ENCODE data around the gene TXLNG. TPM values are rescaled to one million over a fixed set of nuclear protein-coding genes. Genes with fewer than 3 reads are reported as not detected.
A peak's percentile ranks its signal among the peaks of the same experiment; 100 is the strongest.

TXLNG gene
- total and polyA plus RNA-seq, 2 of the 13 experiments (the other 11 are each of a cell fraction or from before 2014, with no cell fraction given): 13.1 to 15.5 TPM

- no peaks in the 10 kb centered on the region for H3K9me3 ChIP-seq (ENCODE audit: low read length)
- peak overlapping the region; percentile 100 for H3K27ac ChIP-seq (ENCODE audit: extremely low read length, insufficient read depth, low read length)
- TF ChIP-seq ZMYM4 (CRISPR knock-in tag; IDR thresholded peaks at IDR 0.05) (peak; percentile 30; the same call in 1 of the 2 replicates), ZFX (CRISPR knock-in tag; IDR thresholded peaks at IDR 0.05; ENCODE audit: low read depth) (0 out of 2 replicates have a peak, but pooled peaks have one; percentile 17), NFYB (CRISPR knock-in tag; IDR thresholded peaks at IDR 0.05) (peak; percentile 76), ZBTB26 (CRISPR knock-in tag; IDR thresholded peaks at IDR 0.05; ENCODE audit: borderline replicate concordance) (no peak), ZNF460 (CRISPR knock-in tag; IDR thresholded peaks at IDR 0.05; ENCODE audit: borderline replicate concordance) (peak; percentile 46; the same call in 1 of the 2 replicates), HMGXB3 (CRISPR knock-in tag; IDR thresholded peaks at IDR 0.05; ENCODE audit: borderline replicate concordance) (peak; percentile 98), ZBTB38 (CRISPR knock-in tag; IDR thresholded peaks at IDR 0.05) (0 out of 2 replicates have a peak, but pooled peaks have one; percentile 43), FOXK1 (CRISPR knock-in tag; IDR thresholded peaks at IDR 0.05; ENCODE audit: borderline replicate concordance, low read depth) (no peak), NFYC (CRISPR knock-in tag; IDR thresholded peaks at IDR 0.05) (peak; percentile 81), ZBTB33 (CRISPR knock-in tag; IDR thresholded peaks at IDR 0.05) (peak; percentile 88), KAT8 (CRISPR knock-in tag; IDR thresholded peaks at IDR 0.05) (no peak)
- H3K4me1 ChIP-seq (ENCODE audit: insufficient read depth, low read length): 0 out of 2 replicates have a peak, but pooled peaks cover 12% of the 10 kb centered on the region
- no peaks in the 10 kb centered on the region for H3K36me3 ChIP-seq (replicated peaks in 1 of 2; ENCODE audit: control insufficient read depth in 1 of 2, insufficient read depth in 2 of 2, low read length in 2 of 2)
- in situ Hi-C loops (cut with HindIII; ENCODE audit: extremely low pct_ligation_motif_present, low pct_unique_long_range_greater_than_20kb) (no loop called here), intact Hi-C loops (cut with micrococcal nuclease; ENCODE audit: unreplicated experiment) (no loop called here)
- ATAC-seq (peak; percentile 66), DNase-seq (ENCODE audit: low spot score) (peak; percentile 70), FAIRE-seq (no peak)
- no peak overlapping the region for H2AFZ ChIP-seq (ENCODE audit: low read length)
- H3K27me3 ChIP-seq (ENCODE audit: control insufficient read depth in 1 of 2, insufficient read depth in 2 of 2, low read length in 2 of 2): no peaks in the 10 kb centered on the region
- peak overlapping the region; percentile 94 for H3K9ac ChIP-seq (ENCODE audit: insufficient read depth, low read depth, low read length)
- 85% methylated on average over 6 of the region's 6 CpGs for WGBS (ENCODE audit: low lambda C conversion rate)
- H3K79me2 ChIP-seq (ENCODE audit: insufficient read depth, low read length): no peaks in the 10 kb centered on the region
- CTCF ChIA-PET (ENCODE audit: low intra/inter-chr PET ratio, low total read pairs): no interaction called here
- H4K20me1 ChIP-seq (ENCODE audit: insufficient read depth, low read length): no peaks in the 10 kb centered on the region
- POLR2A ChIA-PET: interaction anchor here (0.8 to 2.9 kb wide), 13 partner anchors 9 to 937 kb away, joined by 3 to 79 read pairs (median 9); partner anchors contain the start of genes CTPS2, RBBP7, SYAP1 and TXLNG
- H3K4me2 ChIP-seq (ENCODE audit: low read depth, low read length): peak overlapping the region; percentile 68
- no TSS peak for BruUV-seq (replicated peaks)
- H3K4me3 ChIP-seq (replicated peaks in 1 of 3; ENCODE audit: insufficient read depth in 1 of 3, low read depth in 2 of 3, low read length in 3 of 3): peak overlapping the region in 2 of 3 experiments; percentile 16 to 40; a peak in 3 of 6 replicates
Observed at GRCh38 chrX:16772460-16772859, 13.8 kb upstream of the TXLNG start.
